GM18511 (cell line): Measurements from ENCODE around the gene CMYA5.
"Not testable (repeated sequence)": the region's sequence is repeated elsewhere in the genome, so short reads cannot be mapped to it uniquely, and the experiment has no call there.

ENCODE experiments used
- ATAC-seq: cut with Tn5 transposase; IDR thresholded peaks from one replicate; pipeline ENCODE4 v1.9.1; 2021; ENCODE audit warnings: mild to moderate bottlenecking, moderate library complexity; ENCODE audit not compliant: unreplicated experiment

Gene CMYA5

DNA sequence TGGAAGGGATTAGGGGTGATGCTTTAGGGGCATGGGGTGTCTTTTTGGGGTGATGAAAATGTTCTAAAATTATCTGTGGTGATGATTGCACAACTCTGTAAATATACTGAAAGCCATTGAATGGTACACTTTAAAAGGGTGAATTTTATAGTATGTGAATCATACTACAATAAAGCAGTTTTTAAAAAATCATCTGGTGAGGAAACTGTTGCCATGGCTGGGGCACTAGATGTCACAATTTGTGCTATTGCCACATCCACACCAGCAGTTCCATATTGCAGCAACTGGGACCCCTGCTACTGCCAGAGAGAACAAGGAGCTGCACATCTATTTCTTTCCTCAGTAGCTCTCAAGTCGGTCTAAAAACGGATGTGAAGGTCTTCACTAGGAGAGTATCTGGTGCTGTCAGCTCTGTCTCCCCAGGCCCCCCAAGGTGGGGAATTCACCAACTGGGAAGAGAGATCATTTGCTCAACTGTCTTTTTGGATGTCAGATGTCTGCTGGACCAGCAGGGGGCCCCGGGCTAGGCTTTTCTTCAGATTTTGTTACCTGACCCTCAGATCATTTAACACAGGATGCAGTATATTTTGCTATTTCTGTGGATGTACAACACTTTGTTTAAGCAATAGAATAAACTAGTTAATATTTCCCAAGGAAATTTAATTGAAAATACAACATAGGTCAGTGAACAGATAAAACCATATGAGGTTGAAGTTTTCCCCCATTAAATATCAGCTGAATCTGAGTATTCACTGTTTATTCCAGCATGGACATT lies 13.2 kb downstream of the CMYA5 start:
- no peak for ATAC-seq

DNA sequence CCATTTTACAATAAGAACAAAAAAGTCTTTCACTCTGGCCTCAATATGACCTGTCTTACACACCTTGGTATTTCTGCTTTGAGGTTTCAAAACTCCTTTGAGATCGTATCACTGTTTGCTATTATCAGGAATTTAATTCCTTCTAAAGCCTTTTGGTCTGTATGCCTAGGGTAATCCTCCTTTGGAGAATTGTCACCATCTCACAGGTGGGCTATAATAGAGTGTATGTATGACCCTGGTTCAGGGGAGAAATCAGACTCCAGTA lies 13.7 kb downstream of the CMYA5 start:
- ATAC-seq: no peak

DNA sequence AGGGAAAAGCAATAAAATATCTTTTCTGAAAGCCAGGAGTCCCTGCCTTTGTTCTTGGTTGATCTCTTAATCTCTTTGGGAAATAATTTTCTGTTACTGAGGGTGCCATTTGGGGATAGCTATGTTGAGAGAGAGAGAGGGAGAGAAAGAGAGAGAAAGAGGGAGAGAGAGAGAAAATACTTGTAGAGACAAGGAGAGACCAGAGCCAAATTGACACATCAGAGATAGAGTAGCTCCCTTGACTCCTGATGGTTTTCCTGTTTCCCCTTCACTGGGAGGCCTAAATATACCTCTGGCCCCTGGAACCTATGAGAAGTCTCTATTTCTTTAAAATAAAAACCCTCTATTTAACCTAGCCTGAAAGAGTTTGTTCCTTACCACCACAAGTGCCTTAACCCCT lies 14.9 kb downstream of the CMYA5 start:
- ATAC-seq: no peak

DNA sequence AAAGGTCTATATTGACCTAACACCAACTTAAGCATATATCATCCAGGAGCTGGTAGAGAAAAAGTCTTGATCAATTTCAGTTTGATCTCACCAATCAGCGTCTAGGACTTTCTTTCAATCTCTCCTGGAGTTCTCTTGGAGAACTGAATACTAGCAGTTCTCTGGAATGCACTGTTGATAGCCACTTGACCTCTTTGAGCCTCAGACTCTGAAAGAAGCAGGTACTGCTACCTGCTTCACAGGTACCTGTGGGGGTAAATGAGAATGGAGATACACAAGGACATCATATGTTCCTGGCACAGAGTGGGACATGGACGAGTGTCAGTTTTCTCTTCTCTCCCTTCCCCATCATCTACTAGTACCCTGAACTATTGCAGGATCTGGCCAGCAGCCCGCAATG lies 16.0 kb downstream of the CMYA5 start:
- no peak for ATAC-seq

DNA sequence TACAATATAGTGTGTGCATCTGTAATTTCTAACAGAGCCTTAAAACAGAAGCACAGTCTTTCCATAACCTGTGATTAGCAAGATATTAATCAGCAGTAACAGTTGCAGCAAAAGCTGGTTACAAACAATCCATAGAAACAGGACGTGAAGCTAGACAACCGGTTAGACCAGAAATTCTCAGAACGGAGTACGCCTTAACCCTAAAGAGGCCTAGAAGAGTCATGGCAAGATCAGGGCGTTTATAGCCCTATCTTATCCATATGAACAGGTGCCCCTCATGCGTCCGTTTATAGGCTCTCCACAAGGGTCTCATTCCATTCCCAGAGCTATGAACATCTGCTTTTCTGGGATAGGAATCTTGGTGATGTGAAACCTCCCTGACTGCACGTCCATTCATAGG lies 16.7 kb downstream of the CMYA5 start:
- not testable (repeated sequence) for ATAC-seq

DNA sequence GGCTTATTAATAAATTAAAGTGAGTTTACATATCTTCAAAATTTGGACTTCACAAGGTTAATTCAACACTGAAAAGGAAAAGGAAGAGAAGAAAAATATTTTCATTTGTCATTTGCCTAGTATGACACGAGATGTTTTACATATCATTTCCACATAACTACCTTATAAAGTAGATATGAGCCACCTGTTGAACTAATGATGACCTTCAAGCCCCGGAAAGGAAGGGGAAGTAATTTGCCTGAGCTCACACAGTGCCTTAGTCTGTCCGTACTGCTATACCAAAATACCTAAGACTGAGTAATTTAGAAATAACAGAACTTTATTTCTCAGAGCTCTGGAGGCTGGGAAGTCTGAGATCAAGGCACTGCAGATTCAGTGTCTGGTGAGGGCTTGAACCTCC lies 17.9 kb downstream of the CMYA5 start:
- no peak for ATAC-seq

DNA sequence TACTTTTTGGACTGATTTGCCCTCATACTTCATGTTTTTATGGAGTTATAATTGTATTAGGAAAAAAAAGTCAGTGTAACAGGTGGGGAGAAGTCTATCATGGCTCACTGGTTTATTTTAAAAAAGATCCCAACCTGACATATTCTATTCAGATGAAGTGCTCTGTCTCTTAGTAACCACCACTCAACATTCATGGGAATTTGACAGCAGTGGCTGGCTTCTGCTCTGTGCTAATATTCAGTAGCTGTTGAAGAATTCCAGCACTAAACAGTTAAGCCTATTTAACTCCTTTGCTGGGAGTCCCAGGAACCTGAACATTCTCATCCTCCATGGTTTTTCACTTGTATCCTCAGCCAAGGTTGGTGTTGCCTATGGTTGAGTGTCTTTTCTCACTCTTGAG lies 23.1 kb downstream of the CMYA5 start:
- no peak for ATAC-seq

DNA sequence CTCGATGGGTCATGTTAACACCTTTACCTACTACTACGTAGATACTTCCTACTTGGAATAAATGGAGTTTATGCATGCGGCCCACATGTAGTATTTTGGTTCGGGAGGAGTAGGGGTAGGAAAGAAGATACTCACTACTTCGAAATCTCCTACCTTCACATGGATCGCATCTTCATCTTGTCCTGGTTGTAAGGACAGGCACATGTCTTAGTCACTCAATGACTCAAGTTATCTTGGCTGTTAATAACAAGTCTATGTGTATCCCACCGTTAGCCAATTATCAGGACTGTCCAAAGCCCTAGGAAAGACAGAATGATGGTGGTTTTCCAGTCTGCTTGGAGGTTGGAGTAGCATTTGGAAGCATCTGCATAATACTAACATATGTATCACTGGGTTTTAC lies 24.1 kb downstream of the CMYA5 start:
- no peak for ATAC-seq

DNA sequence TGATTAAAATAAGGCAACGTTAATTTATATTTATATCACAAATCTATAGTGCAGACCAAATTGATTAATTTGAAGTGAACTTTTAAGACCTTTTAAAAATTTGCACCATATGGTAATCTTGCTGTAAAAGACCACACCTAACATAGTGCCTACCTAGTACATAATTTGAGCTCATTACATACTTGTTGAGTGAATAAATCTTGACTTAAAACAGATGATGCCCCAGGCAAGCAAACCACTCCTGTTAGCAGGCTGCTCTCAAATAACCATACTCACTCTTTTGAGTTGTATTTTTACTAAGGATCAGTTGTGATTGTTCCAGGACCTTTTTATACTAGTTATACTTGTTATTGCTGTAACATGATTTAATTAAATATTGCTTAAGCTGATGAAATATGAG lies 27.2 kb downstream of the CMYA5 start:
- ATAC-seq: no peak

DNA sequence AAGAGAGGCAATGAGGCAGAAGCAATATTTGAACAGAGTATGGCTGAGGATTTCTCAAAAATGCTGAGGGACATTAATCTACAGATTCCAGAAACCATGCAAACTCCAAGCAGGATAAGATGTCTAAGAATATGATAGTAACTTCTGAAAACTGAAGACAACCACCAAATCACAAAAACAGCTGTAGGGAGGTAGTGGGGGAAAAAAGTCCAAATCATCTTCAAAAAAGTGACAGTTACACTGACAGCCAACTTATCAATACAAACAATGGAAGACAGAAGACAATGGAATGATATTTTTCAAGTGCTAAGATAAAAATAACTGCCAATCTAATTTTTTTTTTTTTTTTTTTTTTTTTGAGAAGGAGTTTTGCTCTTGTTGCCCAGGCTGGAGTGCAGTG lies 30.5 kb downstream of the CMYA5 start:
- ATAC-seq: no peak

DNA sequence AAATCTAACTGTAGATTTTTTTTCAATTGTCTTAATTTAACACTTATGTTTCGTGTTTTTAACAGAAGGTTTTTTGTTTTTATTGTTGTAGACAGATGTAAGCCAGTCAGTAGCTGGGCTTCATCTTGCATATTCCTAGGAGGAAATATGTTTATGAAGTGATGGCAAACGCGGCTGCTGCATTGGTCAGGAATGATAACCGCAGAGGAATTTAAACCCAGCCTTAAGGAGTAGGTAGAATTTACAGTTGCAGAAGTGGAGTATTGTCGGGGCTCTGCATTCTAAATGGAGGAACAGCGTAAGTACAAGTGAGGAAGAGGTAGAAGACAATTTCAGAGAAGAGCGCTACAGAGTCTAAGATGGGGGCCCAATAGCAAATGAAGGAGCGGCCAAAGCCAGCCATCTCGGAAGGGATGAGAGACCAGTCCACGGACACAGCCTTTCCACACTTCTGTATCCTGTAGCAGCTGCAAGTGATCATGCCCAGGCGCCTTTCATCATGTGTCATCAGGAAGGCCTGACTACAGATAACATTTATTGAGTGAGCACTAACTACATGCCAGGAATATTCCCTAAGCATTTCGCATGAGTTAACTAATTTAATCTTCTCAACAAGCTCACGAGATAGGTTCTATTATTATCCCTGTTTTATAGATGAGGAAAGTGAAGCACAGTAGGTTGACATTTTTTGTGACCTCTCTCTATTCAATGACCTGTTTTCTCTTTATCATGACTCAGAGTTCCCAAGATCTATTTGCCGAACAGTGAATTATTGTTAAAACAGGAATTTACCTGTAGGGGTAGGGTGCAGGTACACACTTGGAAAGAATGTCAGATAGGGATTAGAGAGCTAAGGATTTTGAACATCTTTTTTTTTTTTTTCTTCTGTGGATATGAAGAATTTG lies 38.1 kb downstream of the CMYA5 start:
- no peak for ATAC-seq

DNA sequence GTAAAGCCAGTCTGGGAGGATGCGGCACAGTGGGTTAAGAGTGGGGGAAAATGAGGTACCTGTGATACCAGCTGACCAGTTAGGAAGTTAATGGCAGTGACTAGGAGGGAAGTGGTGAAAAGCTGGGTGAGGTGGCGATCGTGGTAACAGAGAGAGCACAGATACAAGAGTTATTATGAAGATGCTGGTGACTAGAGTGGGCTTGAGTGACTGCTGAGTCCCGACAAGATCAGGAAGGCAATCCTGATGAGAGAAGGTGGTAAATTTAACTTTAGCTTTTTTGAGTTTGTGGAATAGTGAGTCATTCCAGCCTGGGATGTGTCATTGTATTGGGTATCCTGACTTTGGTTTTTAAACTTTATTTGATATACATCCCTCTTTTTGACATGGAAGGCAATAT lies 38.8 kb downstream of the CMYA5 start:
- no peak for ATAC-seq

DNA sequence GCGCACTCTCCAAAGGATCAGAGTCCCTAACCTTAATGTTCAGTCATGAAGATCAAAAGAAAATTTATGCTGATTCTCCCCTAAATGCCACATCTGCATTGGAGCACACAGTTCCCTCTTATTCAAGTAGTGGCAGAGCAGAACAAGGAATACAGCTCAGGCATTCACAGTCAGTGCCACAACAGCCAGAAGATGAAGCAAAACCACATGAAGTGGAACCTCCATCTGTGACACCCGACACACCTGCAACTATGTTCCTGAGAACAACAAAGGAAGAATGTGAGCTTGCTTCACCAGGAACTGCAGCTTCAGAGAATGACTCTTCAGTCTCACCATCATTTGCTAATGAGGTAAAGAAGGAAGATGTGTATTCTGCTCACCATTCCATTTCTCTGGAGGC lies 40.0 kb downstream of the CMYA5 start:
- no peak for ATAC-seq

DNA sequence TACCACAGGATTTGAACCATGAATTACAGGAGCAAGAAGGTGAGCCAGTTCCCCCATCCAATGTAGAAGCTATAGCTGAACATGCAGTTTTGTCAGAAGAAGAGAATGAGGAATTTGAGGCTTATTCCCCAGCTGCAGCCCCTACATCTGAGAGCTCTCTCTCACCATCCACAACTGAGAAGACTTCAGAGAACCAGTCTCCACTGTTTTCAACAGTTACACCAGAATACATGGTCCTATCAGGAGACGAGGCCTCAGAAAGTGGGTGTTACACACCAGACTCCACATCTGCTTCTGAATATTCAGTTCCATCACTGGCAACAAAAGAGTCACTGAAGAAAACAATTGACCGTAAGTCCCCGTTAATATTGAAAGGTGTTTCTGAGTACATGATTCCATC lies 40.9 kb downstream of the CMYA5 start:
- ATAC-seq: no peak

DNA sequence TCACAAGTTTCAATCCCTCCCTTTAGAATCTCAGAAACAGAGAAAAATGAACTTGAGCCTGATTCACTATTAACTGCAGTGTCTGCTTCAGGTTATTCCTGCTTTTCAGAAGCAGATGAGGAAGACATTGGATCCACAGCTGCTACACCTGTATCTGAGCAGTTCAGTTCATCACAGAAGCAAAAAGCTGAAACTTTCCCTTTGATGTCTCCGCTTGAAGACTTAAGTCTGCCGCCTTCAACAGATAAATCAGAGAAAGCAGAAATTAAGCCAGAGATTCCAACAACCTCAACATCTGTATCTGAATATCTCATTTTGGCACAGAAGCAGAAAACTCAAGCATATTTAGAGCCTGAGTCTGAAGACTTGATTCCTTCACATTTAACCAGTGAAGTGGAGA lies 42.1 kb downstream of the CMYA5 start:
- ATAC-seq: no peak

DNA sequence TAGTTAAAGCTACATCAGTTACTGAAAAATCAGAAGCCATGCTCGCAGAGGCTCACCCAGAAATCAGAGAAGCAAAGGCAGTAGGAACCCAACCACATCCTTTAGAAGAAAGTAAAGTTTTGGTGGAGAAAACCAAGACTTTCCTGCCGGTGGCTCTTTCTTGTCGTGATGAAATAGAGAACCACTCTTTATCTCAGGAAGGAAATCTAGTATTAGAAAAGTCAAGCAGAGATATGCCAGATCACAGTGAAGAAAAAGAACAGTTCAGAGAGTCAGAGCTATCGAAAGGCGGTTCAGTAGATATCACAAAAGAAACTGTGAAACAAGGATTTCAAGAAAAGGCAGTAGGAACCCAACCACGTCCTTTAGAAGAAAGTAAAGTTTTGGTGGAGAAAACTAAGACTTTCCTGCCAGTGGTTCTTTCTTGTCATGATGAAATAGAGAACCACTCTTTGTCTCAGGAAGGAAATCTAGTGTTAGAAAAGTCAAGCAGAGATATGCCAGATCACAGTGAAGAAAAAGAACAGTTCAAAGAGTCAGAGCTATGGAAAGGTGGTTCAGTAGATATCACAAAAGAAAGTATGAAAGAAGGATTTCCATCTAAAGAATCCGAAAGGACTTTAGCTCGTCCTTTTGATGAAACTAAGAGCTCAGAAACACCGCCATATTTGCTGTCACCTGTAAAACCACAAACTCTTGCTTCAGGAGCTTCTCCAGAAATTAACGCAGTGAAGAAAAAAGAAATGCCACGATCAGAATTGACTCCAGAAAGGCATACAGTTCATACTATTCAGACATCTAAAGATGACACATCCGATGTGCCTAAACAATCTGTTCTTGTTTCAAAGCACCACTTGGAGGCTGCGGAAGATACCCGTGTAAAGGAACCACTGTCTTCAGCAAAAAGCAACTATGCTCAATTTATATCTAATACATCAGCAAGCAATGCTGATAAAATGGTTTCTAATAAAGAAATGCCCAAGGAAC lies 47.2 kb downstream of the CMYA5 start:
- ATAC-seq: no peak

DNA sequence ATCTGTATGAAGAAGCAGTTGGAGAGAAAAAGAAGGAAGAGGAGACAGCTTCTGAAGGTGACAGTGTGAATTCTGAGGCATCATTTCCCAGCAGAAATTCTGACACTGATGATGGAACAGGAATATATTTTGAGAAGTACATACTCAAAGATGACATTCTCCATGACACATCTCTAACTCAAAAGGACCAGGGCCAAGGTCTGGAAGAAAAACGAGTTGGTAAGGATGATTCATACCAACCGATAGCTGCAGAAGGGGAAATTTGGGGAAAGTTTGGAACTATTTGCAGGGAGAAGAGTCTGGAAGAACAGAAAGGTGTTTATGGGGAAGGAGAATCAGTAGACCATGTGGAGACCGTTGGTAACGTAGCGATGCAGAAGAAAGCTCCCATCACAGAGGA lies 48.7 kb downstream of the CMYA5 start:
- ATAC-seq: no peak

DNA sequence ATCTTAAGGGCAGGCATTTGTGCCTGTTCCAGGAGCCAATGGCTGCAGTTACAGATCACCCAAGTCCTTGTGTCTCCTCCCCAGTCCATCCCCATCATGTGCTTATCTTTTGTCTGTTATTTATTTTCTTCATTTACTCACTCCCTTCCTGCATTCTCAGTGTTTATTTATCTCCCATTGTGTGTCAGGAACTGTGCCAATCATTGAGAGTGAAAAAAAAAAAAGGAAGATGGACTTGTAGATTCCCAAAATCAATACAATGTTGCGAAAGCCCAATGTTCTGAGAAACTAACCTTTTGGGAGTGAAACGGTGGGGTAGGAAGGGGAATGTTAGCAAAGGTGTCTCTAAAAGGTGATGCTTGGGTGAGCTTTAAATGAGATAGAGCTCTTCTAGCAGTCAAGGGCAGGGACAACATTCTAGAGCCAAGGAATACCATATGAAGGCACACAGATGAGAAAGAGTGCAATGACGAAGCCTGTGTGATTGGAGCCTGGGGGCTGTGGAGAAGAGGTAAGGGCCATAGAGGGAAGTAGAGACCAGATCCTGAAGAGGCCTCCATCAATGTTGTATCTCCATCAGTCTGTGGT lies 53.0 kb downstream of the CMYA5 start:
- no peak for ATAC-seq

DNA sequence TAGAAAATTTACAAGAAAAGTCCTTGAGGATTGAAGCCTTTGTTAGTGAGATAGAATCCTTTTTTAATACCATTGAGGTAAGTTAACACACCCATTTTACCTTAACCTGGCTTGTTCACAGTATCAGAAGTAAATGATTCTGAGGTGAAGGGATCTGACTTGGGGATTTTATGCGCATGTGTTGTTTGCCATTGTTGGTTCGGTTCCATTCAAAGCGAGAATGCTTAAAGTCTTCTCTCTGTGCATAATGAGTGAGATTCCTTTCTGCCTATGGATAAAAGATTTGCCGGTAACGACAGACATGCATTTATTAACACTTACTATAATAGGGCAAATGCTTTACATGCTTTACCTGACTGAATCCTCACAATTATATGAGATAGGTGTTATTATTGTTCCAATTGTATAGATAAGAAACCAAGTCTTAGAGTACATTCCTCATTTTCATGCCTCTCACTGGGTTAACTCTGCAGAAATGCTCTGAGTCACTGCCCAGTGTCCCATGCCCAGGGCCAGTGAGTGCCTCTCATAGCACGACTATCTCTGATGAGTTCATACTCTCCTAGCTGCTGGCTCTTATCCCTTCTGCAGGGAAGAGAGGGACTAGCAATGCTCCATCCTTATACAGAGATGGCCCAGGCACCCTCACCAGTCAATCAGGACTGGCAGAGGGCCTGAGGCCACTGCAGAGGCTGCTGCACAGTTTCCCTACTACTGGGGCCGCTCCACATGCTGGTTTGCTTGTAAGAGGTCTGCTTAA lies 54.4 kb downstream of the CMYA5 start:
- ATAC-seq: no peak

DNA sequence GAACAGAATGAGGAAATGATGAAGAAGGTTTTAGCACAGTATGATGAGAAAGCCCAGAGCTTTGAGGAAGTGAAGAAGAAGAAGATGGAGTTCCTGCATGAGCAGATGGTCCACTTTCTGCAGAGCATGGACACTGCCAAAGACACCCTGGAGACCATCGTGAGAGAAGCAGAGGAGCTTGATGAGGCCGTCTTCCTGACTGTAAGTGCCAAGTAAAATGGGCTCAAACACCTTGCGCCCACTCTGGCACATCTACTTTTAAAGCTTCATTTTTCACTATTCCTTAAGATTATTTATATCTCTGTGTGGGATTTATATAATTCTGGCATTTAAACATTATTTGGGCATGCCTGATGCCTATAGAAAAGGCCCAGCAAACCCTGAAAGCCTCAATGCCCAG lies 55.6 kb downstream of the CMYA5 start:
- no peak for ATAC-seq
